Hepatocyte (in vitro differentiated cells): ENCODE data around the gene CCDC154. TPM values are rescaled to one million over a fixed set of nuclear protein-coding genes. Genes with fewer than 3 reads are reported as not detected.

ENCODE experiments used
- DNase-seq: peaks from one replicate; pipeline ENCODE4 v3.0.0-alpha.2; 2016; ENCODE audit warnings: low spot score
- H2AFZ ChIP-seq: fragments of 200-600 bp; sonication (generic); 2 replicates; pipeline ENCODE4 v1.6.0; 2016; ENCODE audit warnings: antibody characterized with exemption, mild to moderate bottlenecking
- H3K27ac ChIP-seq: fragments of 200-600 bp; sonication (generic); 2 replicates; pipeline ENCODE4 v1.5.1; 2016; ENCODE audit warnings: mild to moderate bottlenecking
- H3K27me3 ChIP-seq: fragments of 200-600 bp; sonication (generic); 2 replicates; pipeline ENCODE4 v1.6.1; 2016
- H3K36me3 ChIP-seq: fragments of 200-600 bp; sonication (generic); replicated peaks from 2 replicates; pipeline ENCODE4 v1.5.1; 2016; ENCODE audit warnings: low read depth; ENCODE audit not compliant: insufficient read depth
- H3K4me1 ChIP-seq: fragments of 200-600 bp; sonication (generic); 2 replicates; pipeline ENCODE4 v1.5.1; 2016; ENCODE audit warnings: mild to moderate bottlenecking, moderate library complexity; ENCODE audit not compliant: insufficient read depth
- H3K4me2 ChIP-seq: fragments of 200-600 bp; sonication (generic); 2 replicates; pipeline ENCODE4 v1.6.0; 2016
- H3K4me3 ChIP-seq: fragments of 200-600 bp; sonication (generic); 2 replicates; pipeline ENCODE4 v1.5.1; 2016; ENCODE audit warnings: mild to moderate bottlenecking
- H3K79me2 ChIP-seq: fragments of 200-600 bp; sonication (generic); 2 replicates; pipeline ENCODE4 v1.6.0; 2017; ENCODE audit warnings: mild to moderate bottlenecking
- H3K9me2 ChIP-seq: fragments of 200-600 bp; sonication (generic); replicated peaks from 2 replicates; pipeline ENCODE4 v1.6.0; 2017; ENCODE audit warnings: mild to moderate bottlenecking; ENCODE audit not compliant: insufficient read depth
- H3K9me3 ChIP-seq: fragments of 200-600 bp; sonication (generic); 2 replicates; pipeline ENCODE4 v1.5.1; 2016; ENCODE audit warnings: low read depth, mild to moderate bottlenecking
- H4K20me1 ChIP-seq: fragments of 200-600 bp; sonication (generic); 2 replicates; pipeline ENCODE4 v1.6.0; 2016; ENCODE audit warnings: mild to moderate bottlenecking; ENCODE audit not compliant: insufficient read depth, poor library complexity, severe bottlenecking
- EZH2 ChIP-seq: fragments of 200-600 bp; sonication (generic); IDR thresholded peaks from 2 replicates; pipeline ENCODE4 v1.6.1; 2016; ENCODE audit warnings: antibody characterized with exemption, mild to moderate bottlenecking, borderline replicate concordance
- EZH2phosphoT487 ChIP-seq: fragments of 200-600 bp; sonication (generic); IDR thresholded peaks from one replicate; pipeline ENCODE4 v1.6.1; 2018; ENCODE audit warnings: antibody characterized with exemption, mild to moderate bottlenecking, low read depth, moderate library complexity; ENCODE audit not compliant: unreplicated experiment, severe bottlenecking
- WGBS: methylation state at CpG from one replicate; pipeline ENCODE4 v1.1.6; 2016; ENCODE audit warnings: low lambda C conversion rate; ENCODE audit errors: missing lambda C conversion rate; 5-methylcytosine and 5-hydroxymethylcytosine counted together
- polyA plus RNA-seq: library from polyadenylated mRNA; unstranded; fragments of >200 nt; fragmentation: Nextera tagmentation; extraction: Ambion mirVana; gene quantifications from 2 replicates; pipeline ENCODE4 v1.2.1, GENCODE V29; 2016
- total RNA-seq: library from RNA; depleted of rRNA; stranded (reverse); fragments of >200 nt; gene quantifications from 2 replicates; pipeline ENCODE4 v1.2.3, GENCODE V29; 2014
- TF ChIP-seq, protein P1 (sequence below): fragments of 200-600 bp; sonication (generic); IDR thresholded peaks from 2 replicates; pipeline ENCODE4 v1.5.1; 2016; ENCODE audit warnings: antibody characterized with exemption, mild to moderate bottlenecking; ENCODE audit not compliant: poor library complexity

The CCDC154 gene
- total and polyA plus RNA-seq, 2 experiments from 2014 or later, result 0.33 to 1.6 TPM

DNA sequence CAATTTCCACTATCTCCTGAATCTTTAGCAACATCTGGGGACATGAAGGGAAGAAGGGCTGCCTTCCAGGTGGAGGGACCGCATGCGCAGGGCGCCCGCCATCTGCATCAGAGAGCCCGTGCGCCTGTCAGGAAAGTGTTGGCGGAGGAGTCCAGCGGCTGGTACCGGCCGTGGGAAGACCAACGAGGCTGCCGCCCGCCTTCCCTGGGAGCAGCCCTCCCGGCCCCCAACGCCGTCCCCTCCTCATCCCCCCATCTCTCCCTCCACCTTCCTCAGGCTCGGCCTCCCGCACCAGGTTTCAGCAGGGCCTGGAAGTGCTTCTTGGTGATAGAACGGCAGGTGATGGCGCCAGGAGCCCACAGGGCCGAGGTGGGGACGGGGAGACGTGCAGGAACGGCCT is 21.7 kb upstream of the CCDC154 start:
- DNase-seq, result no peak
- no peak overlapping the region for H3K4me2 ChIP-seq
- H3K9me3 ChIP-seq, result no peaks in the 10 kb centered on the region
- H4K20me1 ChIP-seq, result peaks cover 14% of the 10 kb centered on the region
- H3K4me3 ChIP-seq, result no peak overlapping the region
- H3K27ac ChIP-seq, result no peak overlapping the region
- TF ChIP-seq EZH2 (no peak), EZH2phosphoT487 (no peak)
- TF ChIP-seq, protein P1, sequence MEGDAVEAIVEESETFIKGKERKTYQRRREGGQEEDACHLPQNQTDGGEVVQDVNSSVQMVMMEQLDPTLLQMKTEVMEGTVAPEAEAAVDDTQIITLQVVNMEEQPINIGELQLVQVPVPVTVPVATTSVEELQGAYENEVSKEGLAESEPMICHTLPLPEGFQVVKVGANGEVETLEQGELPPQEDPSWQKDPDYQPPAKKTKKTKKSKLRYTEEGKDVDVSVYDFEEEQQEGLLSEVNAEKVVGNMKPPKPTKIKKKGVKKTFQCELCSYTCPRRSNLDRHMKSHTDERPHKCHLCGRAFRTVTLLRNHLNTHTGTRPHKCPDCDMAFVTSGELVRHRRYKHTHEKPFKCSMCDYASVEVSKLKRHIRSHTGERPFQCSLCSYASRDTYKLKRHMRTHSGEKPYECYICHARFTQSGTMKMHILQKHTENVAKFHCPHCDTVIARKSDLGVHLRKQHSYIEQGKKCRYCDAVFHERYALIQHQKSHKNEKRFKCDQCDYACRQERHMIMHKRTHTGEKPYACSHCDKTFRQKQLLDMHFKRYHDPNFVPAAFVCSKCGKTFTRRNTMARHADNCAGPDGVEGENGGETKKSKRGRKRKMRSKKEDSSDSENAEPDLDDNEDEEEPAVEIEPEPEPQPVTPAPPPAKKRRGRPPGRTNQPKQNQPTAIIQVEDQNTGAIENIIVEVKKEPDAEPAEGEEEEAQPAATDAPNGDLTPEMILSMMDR, result no peak
- WGBS, result 93% methylated on average over 20 of the region's 24 CpGs
- H3K36me3 ChIP-seq, result no peaks in the 10 kb centered on the region
- no peaks in the 10 kb centered on the region for H3K9me2 ChIP-seq
- no peaks in the 10 kb centered on the region for H3K27me3 ChIP-seq
- peaks cover 56% of the 10 kb centered on the region for H3K79me2 ChIP-seq
- H3K4me1 ChIP-seq, result no peaks in the 10 kb centered on the region
- no peak overlapping the region for H2AFZ ChIP-seq

DNA sequence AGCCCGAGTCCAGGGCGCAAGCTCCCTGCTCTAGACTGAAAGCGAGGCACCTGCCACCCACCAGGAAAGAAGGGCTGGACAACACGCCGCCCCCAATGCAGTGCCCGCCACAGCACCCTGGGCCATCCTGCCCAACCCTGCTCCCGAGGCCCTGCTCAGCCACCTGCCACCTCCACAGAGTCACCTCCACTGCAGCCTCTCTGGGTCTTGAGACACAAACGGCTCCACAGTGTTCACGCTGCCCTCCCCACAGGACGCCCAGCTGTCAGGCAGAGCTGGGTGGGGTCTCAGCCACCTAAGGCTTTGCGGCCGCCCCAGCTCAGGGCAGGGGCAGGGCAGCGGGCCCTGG is 21.2 kb upstream of the CCDC154 start:
- DNase-seq, result no peak
- Histone ChIP-seq H3K27ac (no peak overlapping the region), H3K9me2 (no peaks in the 10 kb centered on the region), H3K79me2 (peaks cover 51% of the 10 kb centered on the region), H3K4me1 (no peaks in the 10 kb centered on the region), H3K4me3 (no peak overlapping the region), H4K20me1 (peaks cover 12% of the 10 kb centered on the region), H3K4me2 (no peak overlapping the region), H2AFZ (no peak overlapping the region), H3K27me3 (no peaks in the 10 kb centered on the region), H3K9me3 (no peaks in the 10 kb centered on the region), H3K36me3 (no peaks in the 10 kb centered on the region)
- TF ChIP-seq, protein P1, result no peak
- TF ChIP-seq EZH2phosphoT487 (no peak), EZH2 (no peak)
- WGBS, result 94% methylated on average over 13 of the region's 13 CpGs

DNA sequence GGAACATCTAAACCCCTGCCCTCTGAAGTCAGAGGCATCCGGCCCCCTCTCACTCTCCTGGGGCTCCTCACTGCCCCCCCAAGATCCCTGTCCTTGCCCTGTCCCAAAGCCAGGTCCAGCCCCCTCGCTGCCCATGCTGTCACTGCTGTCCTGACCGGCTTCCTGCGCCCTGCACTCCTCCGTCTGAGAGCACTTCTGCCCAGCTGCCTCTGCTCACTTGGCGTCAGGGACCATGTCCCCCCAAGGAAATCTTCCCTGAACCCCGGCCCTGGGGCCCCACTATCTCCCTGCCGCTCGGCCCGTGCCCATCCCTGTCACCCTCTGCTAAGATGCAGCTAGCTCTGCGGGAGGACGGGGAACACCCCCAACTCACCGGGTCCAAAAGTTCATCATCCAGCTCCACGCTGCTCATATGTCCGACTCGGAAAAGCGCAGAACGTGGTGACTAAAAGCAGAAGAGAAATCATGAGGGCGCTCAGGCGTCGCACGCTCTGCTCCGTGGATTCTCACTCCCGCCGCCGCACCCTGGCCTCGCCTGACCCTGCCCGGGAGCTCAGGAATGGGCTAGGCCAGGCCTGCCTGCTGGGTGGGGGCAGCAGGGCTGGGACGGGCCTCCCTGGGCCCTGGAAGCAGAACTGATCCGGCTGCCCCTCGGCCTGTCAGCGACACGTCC is 20.7 kb upstream of the CCDC154 start:
- Histone ChIP-seq H3K4me3 (no peak overlapping the region), H4K20me1 (peaks cover 12% of the 10 kb centered on the region), H3K4me1 (no peaks in the 10 kb centered on the region), H2AFZ (no peak overlapping the region), H3K27me3 (no peaks in the 10 kb centered on the region), H3K36me3 (no peaks in the 10 kb centered on the region), H3K27ac (no peak overlapping the region), H3K9me2 (no peaks in the 10 kb centered on the region), H3K79me2 (peaks cover 45% of the 10 kb centered on the region), H3K4me2 (no peak overlapping the region), H3K9me3 (no peaks in the 10 kb centered on the region)
- no peak for DNase-seq
- TF ChIP-seq, protein P1, result no peak
- TF ChIP-seq EZH2phosphoT487, result no peak
- TF ChIP-seq EZH2, result no peak
- WGBS, result 94% methylated on average over 33 of the region's 33 CpGs
